ENCODE measurements around the gene WDR1. TPM values are rescaled to one million over a fixed set of nuclear protein-coding genes. Genes with fewer than 3 reads are reported as not detected.
A peak's percentile ranks its signal among the peaks of the same experiment; 100 is the strongest.

The WDR1 gene
- total RNA-seq, 4 donors from 2014 or later, result 57.3 to 84.2 (median 72.7) TPM

- in situ Hi-C loops (cut with MboI; ENCODE audit: low sequenced_read_pairs in 4 of 4) (no loop called here), intact Hi-C loops (cut with DNase I; ENCODE audit: low total_unique reads) (no loop called here)
- Histone ChIP-seq H3K4me1 (peaks cover 33 to 42% of the 10 kb centered on the region in 2 donors), H3K9me3 (no peaks in the 10 kb centered on the region), H3K27me3 (no peaks in the 10 kb centered on the region), H3K27ac (peak overlapping the region; percentile 77 to 99 (median 84)), H3K36me3 (peaks cover 0 to 89% of the 10 kb centered on the region in 2 donors), H3K4me3 (no peak overlapping the region)
- TF ChIP-seq POLR2A (IDR thresholded peaks at IDR 0.05) (no peak), CTCF (IDR thresholded peaks at IDR 0.05 in 4 of 5, conservative IDR thresholded peaks at IDR 0.05 in 1 of 5) (no peak)
- DNase-seq (peak; percentile 43 to 87), ATAC-seq (peak; percentile 85 to 91)
Measured at GRCh38 chr4:10083861-10084641, 32.5 kb downstream of the WDR1 start.

GRCh38 chr4:10083331-10083771 is 33.2 kb downstream of the WDR1 start:
- DNase-seq (peak in 1 of 2 donors; percentile 12), ATAC-seq (no peak)
- H3K4me3 ChIP-seq, result no peak overlapping the region
- in situ Hi-C loops (cut with MboI; ENCODE audit: low sequenced_read_pairs in 4 of 4) (no loop called here), intact Hi-C loops (cut with DNase I; ENCODE audit: low total_unique reads) (no loop called here)
- TF ChIP-seq CTCF (IDR thresholded peaks at IDR 0.05 in 4 of 5, conservative IDR thresholded peaks at IDR 0.05 in 1 of 5) (no peak), POLR2A (IDR thresholded peaks at IDR 0.05) (no peak)
- H3K27me3 ChIP-seq, result no peaks in the 10 kb centered on the region
- H3K36me3 ChIP-seq, result peaks cover 0 to 90% of the 10 kb centered on the region in 2 donors
- peaks cover 33 to 35% of the 10 kb centered on the region in 2 donors for H3K4me1 ChIP-seq
- peak overlapping the region in 3 of 4 donors; percentile 83 to 99 (median 86) for H3K27ac ChIP-seq
- H3K9me3 ChIP-seq, result no peaks in the 10 kb centered on the region

- no peaks in the 10 kb centered on the region for H3K9me3 ChIP-seq
- H3K4me1 ChIP-seq, result peaks cover 33 to 34% of the 10 kb centered on the region in 2 donors
- in situ Hi-C loops (cut with MboI; ENCODE audit: low sequenced_read_pairs in 4 of 4), result no loop called here
- ATAC-seq (no peak), DNase-seq (peak in 1 of 2 donors; percentile 1)
- no peak overlapping the region for H3K27ac ChIP-seq
- no peak for TF ChIP-seq CTCF (IDR thresholded peaks at IDR 0.05 in 4 of 5, conservative IDR thresholded peaks at IDR 0.05 in 1 of 5)
- TF ChIP-seq POLR2A (IDR thresholded peaks at IDR 0.05), result no peak
- no peak overlapping the region for H3K4me3 ChIP-seq
- no peaks in the 10 kb centered on the region for H3K27me3 ChIP-seq
- intact Hi-C loops (cut with DNase I; ENCODE audit: low total_unique reads), result no loop called here
- peaks cover 0 to 90% of the 10 kb centered on the region in 2 donors for H3K36me3 ChIP-seq
Measured at GRCh38 chr4:10082459-10083272, 33.9 kb downstream of the WDR1 start.

- in situ Hi-C loops (cut with MboI; ENCODE audit: low sequenced_read_pairs in 4 of 4), result no loop called here
- Histone ChIP-seq H3K4me3 (no peak overlapping the region), H3K27me3 (no peaks in the 10 kb centered on the region), H3K9me3 (no peaks in the 10 kb centered on the region), H3K27ac (no peak overlapping the region), H3K36me3 (peaks cover 0 to 90% of the 10 kb centered on the region in 2 donors), H3K4me1 (peaks cover 33 to 34% of the 10 kb centered on the region in 2 donors)
- intact Hi-C loops (cut with DNase I; ENCODE audit: low total_unique reads), result no loop called here
- DNase-seq (no peak), ATAC-seq (no peak)
- TF ChIP-seq POLR2A (IDR thresholded peaks at IDR 0.05) (no peak), CTCF (IDR thresholded peaks at IDR 0.05 in 4 of 5, conservative IDR thresholded peaks at IDR 0.05 in 1 of 5) (no peak)
Measured at GRCh38 chr4:10082047-10082446, 34.6 kb downstream of the WDR1 start.
